NK-92 treated with Interleukin-12 subunit alpha and Interleukin-12 subunit beta, amount 100 ng/mL, for 24 hours (cell line): ENCODE data around the gene GALNS.

Source experiments
- DNase-seq: peaks from one replicate; lab custom pipeline; 2025; lab: John Stamatoyannopoulos, UW

The GALNS gene

DNA sequence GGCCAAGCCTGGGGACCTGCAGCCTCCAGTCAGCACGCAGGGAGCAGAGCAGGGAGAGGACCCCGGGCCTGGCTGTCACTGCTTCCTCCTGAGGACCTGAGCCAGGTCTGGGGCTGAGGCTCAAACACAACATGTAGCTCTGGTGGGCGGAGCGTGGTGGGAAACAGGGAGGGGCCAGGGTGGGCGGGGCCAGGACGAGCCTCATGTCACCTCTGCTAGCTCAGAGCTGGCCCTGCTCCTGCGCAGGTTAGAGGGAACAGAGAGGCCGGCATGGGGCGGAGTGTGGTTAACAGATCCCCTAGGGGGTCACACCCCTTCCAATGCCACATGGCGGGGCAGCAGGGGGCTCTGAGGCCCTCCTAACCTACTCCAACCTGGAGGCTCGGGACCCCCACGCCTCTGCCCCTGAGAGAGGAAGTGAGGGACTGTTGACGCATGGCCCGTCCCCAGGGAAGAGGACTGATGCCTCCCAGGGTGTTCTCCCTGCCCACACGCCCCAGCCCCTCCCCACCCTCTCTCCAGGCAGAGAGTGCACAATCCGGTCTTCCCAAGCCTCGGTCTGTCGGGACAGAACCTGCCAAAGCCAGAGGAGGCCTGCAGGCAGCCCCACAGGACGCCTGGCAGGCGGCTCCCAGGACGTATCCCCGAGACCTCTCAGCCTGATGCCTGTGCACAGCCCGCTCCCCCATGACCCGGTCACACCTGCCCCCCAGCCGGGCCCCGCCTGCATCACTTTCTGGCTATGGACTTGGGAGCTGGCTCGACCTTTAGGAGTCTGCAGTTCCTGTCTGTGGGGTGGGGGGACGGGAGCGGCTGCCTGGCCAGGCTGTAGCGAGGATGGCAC lies 86.9 kb downstream of the GALNS start:
- no peak for DNase-seq

DNA sequence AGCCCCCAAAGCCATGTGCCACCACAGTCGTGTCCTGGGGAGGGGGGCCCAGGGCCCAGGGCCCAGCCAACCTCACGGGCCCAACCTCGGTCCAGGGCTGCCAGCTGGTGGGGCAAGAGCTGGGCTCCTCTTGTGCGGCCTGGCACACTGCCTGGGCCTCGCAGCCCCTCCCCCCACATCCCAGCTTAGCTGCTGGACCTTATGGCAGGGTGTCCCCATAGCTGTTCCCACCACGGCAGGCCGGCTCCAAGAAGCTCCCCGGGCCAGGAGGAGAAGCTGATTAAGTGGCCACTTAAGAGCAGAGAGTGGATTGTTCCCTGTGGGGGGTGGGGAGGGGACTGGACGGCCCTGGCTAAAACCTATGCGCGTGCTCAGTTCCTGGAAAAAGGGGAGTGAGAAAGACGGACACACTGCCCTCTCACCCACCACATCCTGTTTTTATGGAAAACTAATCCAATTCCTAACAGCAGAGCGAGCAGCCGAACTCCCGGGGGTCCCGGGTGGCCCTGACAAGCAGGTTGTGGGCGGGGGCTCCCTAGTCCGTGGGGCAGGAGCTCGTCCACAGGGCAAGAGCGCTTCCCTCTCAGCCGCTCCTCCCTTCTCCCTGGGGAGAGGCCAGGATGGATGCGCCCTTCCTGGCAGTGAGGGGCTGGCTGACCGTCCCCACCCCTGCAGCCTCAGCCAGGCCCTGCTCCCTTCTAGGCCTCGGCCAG lies 88.5 kb downstream of the GALNS start:
- DNase-seq = no peak

DNA sequence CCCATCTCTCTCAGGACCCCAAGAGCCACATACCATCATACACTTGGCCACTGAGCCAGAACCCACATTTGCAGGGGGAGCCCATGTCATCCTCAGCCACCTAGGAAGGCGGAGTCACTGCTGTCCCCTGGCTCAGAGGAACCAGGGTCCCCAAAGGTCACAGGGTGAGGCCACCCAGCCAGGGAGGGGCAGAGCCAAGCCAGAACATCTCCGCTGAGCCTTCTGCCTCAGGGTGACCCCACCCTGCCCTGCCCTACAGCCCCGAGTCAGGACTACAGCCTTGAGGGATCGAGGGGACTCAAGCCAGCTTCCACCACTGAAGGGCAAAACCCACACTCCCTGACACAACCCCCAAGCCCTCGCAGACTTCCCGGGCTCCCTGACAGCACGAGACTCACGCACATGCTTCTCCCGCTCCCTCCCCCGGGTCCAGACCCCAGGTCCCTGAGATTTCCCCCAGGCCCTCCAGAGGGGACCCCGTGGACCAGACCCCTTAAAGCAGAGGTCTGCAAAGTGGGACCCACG lies 89.1 kb downstream of the GALNS start:
- DNase-seq = no peak

DNA sequence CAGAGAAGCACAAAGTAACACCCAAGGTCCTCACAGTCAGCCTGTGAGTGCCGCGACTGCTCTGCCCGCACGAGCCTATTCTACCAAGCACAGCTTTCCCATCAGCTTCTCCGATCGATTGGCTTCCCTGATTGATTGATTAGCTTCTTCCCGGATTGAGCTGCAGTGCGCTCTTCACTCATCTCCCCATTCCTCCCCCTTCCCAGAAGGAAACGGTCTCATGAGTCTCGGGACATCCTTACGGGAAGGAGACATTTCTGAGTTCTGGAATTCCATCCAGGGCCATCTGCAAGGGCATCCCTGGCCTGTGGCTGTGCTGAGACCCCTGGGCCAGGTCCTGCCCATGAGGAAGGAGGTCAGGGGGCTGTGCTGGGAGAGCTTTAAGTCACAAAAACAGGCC lies 89.8 kb downstream of the GALNS start:
- DNase-seq = no peak

DNA sequence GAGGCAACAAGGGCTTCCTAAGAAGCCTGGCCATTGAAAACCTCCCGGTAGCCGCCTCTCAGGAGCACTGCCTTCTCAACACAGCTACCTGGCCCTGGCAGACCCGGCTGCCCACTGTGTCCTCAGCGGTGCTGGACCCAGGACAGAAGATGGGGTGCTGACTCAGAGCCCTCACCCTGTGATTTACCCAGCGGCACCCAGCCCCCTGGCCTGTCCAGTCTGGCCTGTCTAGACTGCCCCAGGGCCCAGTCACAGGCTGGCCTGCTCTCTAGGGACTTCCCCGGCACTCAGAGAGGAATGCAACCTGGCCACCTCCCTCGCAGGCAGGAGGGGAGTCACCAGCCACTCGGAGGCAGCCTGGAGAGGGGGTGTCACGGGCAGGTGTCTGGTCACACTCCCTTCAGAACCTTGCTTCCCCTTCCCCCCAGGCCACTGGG lies 91.8 kb downstream of the GALNS start:
- DNase-seq = no peak

DNA sequence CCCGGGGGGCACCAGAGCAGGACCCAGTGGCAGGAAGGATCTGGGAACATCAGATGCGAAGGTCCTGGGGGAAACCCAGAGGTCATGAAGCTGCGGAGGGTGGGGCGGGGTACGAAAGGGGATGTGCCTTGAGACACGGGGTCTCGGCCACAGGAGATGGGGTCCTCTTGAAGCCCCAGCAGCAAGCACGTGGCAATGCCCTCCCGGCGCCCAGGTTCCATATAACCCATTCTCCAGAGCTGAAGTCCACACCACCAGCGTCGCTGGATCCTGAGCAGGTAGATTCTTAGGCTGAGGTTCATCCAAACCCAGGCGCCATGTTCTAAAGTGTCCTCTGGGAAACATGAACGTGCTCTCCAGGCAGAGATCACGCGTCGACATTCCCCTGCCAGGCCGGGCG lies 92.7 kb downstream of the GALNS start:
- no peak for DNase-seq
